NCI-H524 treated with DMSO at 0.1 percent for 48 hours (cell line): ENCODE data around the gene ZNF236.
"Not testable (repeated sequence)": the region's sequence is repeated elsewhere in the genome, so short reads cannot be mapped to it uniquely, and the experiment has no call there.

Source experiments
- DNase-seq: peaks from one replicate; lab custom pipeline; 2025; lab: John Stamatoyannopoulos, UW

ZNF236 gene

DNA sequence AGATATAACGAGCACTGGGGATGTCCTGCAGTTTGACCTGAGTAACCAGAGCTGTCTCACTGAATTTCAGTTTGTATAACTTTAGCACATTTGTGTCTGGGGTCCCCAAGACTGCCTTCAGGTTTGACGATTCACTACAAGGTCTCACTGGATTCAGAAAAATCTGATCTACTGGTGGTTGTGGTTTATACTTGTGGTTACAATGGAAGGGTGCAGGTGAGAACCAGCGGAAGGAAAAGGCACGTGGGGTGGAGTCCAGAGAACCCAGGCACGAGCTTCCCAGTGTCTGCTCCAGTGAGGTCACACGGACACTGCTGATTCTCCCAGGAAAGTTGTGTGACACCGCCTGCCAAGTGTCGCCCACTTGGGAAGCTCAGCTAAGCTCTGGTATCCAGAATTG is 126.0 kb downstream of the ZNF236 start:
- no peak for DNase-seq

DNA sequence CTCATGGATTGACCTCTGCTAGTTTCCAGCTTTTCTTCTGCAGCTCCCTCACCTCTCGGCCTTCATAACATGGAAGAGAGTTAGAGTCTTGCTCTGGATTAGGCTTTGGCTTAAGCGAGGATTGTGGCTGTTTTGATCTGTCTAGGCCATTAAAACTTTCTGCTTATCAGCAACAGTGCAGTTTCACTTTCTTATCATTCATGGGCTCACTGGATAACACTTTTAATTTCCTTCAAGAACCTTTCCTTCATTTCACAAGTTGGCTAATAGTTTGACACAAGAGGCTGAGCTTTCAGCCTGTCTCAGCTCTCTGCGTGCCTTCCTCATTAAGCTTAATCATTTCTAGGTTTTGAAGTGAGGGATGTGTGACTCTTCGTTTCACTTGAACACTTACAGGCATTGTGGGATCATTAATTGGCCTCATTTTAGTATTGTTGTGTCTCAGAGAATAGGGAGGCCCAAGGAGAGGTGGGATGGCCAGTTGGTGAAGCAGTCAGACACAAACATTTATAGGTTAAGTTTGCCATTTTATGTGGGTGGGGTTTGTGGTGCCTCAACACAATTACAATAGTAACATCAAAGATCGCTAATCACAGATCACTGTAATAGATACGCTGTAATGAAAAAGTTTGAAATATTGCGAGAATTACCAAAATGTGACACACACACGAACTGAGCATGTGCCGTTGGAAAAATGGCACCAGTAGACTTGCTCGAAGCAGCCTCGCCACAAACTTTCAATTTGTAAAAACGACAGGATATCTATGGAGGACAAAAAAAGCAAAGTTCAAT is 129.3 kb downstream of the ZNF236 start:
- no peak for DNase-seq

DNA sequence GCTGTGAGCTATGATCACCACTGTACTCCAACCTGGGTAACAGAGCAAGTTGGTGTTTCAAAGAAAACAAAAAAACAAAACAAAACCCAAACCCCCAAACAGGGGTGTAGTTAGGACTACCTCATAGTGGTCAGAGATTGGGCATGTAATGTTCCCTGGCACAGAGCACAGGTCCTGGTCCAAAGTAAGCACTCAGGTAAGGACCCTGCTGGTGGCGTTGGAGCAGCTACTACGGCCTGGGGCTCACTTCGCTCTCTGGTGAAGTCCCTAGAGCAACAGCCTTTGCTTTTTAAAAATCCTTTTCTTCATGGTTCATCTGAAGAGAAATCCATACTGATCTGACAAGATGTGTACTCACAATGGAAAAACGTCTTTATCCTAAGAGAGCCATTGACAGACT is 130.4 kb downstream of the ZNF236 start:
- DNase-seq: no peak

DNA sequence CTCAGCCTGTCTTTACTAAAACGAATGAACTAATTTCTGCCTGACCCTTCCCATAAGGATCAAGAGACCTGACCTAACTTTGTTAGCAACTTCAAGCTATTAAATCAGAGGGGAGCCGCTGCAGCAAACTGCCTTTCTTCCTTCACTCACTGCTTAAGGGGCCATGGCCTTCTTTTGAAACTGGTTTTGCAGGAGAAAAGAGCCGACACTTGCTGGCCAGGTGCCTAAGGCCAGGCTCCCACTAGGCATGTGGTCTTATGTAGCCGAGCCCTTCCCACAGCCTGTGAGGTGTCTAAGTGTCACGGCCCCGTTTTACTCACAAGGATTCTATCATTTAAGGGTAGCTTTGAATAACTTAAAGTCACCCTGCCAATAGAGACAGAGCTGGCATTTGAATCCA is 130.8 kb downstream of the ZNF236 start:
- DNase-seq: no peak

DNA sequence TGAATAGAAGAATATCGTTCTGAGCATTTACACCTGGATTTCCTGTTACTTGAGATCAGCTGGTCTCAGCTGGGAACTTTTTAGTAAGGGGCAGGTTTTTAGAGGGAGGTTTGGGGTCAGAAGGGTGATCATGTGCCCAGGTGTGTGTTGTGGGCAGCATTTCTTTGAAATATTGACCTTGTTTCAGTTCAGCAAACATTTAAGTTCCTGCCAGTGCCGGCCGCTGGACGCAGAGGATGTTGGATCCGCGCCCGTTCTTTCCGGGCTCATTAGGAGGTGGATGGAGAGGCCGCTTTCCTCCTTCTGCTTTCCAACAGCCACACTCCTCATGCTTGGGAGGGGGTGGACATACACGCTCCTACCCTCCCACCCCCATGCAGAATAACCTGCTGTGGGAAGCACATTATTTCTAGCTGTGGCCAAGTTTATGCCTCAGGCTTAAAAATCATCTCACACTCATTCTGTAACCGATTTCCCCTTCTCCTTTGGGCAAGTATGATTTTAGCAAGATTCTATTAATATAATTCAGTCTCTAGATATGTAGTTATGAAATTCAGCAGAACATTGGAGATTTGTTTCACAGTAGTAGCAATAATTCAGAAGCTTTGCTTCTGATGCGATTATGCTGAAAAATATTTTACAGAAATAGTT is 131.4 kb downstream of the ZNF236 start:
- no peak for DNase-seq

DNA sequence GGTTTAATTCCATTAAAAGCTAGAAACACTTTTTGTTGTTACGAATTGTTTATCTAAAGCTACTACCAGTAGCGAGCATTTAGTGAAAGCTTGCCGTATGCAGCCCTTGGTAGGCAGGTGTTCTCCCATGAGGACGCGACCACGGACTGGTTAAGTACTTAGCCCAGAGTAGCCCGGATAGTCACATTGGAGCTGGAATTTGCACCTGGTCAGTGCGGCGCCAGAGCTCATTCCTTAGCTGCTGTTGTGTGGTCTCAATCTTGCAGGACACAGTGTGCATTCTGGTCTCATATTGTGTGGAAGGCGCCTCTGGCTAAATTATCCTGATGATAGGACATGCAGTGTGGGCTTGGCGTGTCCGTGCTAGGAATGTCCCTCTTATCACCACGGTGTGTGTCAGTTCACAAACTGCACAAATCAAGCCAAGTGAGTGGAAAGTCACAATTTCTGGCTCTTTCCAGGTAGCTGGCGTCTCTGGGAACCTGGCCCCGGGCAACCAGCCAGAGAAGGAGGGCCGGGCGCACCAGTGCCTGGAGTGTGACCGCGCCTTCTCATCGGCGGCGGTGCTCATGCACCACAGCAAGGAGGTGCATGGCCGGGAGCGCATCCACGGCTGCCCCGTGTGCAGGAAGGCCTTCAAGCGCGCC is 133.3 kb downstream of the ZNF236 start:
- no peak for DNase-seq

DNA sequence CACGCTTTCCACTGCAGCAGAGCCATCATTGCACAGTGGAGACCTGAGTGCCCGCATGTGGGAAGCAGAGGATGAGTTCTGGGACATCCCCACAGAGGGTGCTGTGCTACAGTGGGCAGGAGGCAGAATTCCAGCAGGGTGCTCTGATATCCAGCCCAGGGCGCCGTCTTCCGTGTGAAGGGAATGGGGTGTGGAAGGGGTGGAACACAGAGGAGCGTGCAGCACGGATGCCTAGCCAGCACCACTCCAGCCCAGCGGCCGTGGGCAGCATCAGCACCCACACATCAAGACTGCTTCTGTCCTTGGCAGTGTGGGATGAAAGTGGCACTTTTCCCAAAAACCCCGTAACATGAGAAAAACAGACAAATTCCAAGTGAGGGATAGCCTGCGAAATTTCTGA is 134.3 kb downstream of the ZNF236 start:
- DNase-seq: no peak

DNA sequence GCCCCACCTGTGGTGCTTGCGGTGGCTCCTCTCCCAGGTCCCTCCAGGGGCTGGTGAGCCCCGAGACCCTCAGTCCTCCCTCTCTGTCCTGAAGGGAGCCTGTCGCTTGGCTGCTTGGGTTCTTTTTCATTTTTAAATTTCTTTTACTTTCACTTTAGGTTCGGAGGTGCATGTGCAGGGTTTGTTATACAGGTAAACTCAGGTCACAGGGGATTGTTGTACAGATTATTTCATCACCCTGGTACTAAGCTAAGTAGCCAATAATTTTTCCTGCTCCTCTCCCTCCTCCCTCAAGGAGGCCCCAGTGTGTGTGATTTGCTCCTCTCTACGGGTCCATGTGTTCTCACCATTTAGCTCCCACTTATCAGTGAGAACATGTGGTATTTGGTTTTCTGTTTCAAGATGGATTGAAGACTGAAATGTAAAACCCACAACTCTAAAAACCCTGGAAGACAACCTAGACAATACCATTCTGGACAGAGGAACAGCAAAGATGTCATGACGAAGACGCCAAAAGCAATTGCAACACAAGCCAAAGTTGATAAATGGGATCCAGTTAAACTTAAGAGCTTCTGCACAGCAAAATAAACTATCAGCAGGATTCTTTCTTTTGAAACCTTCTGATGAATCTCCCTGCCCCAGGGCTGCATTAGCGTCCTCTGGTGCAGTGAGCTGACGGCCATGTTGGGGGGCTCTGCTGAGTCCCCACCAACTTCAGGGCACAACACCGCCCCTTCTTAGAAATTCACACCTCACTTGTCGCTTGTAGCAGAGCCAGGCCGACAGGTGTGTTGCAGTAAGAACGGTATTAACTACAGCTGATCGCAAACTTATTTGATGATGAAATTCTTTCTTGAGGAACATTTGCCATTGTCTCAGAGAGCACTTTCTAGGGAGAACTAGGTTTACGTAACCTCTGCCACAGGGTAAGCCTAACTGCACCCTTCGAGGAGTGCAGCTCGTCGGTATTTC is 135.3 kb downstream of the ZNF236 start:
- no peak for DNase-seq

DNA sequence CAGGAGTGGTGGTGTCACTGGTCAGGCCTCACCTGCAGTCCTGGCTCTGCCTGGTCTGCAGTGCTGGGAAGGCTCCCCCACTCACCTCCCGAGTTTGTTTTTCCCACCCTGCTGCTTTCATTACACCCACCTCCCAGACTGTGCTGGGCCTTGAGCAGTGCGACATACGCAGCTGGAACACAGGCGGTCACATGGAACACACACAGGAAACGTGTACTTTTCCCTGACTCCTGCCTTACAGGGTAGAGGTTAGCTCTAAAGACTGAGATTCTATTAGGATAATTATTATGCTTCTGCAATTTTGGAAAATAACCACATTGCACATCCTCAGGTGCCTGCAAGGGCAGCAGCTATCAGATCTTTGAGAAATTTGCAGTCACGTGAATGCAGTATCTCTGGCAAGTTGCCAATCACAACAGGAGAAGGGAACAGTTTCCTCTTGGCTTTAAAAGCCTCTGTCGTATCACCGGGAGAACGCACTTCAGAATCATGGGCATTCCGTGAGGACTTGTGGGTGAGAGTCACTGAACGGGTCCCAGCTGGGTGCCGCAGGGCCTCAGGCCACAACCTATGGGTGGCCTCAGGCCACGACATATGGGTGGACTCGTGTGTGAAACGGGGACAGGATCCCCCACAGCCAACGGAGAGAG is 136.5 kb downstream of the ZNF236 start:
- no peak for DNase-seq

DNA sequence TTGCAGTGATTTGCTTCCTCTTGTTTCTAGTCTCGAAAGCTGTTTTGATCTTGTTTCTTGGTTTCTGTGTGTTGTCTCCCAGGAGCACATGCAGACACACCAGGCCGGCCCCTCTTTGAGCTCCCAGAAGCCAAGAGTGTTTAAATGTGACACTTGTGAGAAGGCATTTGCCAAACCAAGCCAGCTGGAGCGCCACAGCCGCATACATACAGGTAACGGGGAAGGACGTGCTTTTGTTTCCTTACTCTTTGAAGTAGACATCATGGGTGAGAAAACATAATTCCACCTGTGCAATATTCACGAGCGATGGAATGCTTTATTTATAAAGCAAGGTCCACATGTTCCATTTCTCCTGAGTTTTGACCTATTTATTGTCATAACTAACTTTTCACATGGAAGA is 137.2 kb downstream of the ZNF236 start:
- no peak for DNase-seq

DNA sequence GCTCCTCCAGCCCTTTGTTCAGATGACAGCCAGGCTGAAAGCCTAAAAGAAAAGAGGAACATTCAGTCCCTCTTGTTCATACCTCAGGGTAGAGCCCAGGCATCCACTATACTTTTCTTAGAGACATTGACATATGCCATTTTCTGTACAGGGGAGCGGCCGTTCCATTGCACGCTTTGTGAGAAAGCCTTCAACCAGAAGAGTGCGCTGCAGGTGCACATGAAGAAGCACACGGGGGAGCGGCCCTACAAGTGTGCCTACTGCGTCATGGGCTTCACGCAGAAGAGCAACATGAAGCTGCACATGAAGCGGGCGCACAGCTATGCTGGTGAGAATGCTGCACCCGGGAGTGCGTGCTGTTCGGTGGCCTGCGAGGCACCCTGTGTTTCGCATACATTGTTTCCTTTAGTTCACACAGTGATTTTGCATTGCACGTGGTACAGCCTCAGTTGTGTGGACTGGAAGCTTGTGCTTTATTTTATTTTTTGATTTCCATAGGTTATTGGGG is 138.2 kb downstream of the ZNF236 start:
- no peak for DNase-seq

DNA sequence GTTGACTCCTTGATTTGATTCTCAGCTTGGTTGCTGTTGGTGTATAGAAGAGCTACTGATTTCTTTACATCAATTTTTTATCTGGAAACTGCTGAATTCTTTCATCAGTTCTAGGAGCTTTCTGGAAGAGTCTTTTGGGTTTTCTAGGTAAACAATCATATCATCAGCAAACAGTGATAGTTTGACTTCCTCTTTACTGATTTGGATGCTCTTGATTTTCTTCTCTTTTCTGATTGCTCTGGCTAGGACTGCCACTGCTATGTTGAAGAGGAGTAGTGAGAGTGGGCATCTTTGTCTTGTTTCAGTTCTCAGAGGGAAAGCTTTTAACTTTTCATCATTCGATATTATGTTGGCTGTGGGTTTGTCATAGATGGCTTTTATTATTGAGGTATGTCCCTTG is 140.5 kb downstream of the ZNF236 start:
- DNase-seq: no peak

DNA sequence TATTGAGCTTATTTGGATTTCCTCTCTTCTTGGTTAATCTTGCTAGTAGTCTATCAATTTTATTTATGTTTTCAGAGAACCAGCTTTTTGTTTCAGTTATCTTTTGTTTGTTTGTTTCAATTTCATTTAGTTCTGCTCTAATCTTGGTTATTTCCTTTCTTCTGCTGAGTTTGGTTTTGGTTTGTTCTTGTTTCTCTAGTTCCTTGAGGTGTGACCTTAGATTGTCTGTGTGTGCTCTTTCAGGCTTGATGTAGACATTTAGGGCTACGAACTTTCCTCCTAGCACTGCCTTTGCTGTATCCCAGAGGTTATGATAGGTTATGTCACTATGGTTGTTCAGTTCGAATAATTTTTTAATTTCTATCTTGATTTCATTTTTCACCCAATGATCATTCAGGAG is 141.6 kb downstream of the ZNF236 start:
- no peak for DNase-seq

DNA sequence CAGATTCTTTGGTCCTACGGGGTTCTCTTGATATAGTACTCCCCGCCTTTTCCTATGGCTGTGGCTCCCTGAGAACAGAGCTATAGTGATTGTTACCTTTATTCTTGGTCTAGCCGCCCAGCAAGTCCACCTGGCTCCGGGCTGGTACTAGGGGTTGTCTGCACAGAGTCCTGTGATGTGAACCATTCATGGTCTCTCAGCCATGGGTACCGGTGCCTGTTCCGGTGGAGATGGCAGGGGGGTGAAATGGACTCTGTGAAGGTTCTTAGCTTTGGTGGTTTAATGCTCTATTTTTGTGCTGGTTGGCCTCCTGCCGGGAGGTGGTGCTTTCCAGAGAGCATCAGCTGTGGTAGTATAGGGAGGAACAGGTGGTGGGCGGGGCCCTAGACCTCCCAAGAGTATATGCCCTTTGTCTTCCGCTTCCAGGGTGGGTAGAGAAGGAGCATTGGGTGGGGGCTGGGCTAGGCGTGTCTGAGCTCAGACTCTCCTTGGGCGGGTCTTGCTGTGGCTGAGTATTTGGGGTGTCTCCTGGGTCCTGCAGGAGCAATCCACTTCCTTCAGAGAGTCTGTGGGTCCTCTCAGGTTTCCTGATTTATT is 143.3 kb downstream of the ZNF236 start:
- not testable (repeated sequence) for DNase-seq

DNA sequence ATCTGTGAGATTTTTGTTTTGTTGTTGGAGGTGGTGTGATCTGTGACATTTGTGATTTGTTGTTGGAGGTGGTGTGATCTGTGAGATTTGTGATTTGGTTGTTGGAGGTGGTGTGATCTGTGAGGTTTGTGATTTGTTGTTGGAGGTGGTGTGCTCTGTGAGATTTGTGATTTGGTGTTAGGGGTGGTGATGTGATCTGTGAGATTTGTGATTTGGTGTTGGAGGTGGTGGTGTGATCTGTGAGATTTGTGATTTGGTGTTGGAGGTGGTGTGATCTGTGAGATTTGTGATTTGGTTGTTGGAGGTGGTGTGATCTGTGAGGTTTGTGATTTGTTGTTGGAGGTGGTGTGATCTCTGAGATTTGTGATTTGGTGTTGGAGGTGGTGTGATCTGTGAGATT is 144.9 kb downstream of the ZNF236 start:
- not testable (repeated sequence) for DNase-seq

DNA sequence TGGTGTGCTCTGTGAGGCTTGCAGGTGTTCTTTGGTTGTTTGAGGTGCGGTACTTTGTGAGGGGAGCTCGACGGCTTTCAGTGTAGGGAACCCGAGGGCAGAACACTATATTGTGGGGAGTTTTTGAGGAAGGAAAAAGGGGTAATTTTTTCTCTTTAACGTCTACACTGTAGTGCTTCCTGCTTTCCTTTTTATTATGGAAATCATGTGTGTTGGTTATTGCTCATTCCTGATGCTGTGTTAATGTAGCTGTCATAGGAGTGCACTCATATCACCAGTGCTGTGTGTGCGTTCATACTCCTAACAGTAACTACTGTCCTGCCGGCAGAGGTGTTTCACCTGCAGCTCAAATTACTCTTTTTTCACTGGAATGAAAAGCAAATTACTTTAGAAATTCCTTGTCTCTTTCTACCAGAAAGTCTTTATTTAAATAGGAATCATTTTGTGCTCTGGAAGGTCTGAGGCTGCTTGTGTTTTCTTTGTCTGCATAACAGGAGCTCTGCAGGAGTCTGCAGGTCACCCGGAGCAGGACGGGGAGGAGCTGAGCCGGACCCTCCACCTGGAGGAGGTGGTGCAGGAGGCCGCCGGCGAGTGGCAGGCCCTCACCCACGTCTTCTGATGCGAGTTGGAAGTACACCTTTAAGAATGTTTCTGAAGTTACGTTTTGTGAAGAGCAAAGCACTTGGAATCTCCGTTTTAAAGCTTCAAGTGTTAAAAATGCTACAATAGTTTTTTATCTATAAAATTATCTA is 145.5 kb downstream of the ZNF236 start:
- DNase-seq: no peak

DNA sequence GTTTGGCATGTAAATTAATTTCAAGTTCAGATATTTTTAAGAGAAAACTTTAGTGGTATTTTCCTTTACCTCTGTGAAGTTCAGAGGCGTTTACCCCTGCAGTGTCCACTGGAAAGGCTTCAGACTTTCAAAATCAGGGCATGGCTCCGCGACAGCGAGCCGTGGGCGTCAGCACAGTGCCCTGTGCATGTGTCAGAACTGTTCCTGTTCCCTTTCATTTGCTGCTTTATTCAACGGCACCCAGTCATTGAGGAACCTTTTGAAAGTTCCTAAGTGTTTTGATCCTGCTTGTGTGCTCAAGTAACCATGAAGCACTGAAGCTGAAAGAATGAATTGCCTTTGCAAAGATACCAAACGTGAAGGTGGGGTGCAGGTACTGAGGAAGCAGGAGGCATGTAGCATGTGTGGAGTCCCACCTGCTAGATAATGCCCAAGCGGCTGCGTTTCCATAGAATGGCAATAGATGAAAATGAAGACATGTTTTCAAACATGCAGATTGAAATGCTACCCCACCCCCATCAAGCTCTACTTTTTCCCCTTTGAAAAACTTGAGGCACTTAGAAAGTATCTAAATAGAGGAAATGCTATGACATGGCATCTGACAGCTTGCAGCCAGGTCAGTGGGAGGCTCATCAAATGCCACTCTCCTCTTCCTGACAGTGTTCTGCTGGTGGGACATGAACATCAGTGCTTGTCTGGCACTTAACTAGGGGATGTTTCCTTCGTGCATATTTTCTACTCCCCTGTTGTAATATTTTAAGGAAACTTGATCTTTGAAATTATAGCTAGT is 148.6 kb downstream of the ZNF236 start:
- DNase-seq: no peak

DNA sequence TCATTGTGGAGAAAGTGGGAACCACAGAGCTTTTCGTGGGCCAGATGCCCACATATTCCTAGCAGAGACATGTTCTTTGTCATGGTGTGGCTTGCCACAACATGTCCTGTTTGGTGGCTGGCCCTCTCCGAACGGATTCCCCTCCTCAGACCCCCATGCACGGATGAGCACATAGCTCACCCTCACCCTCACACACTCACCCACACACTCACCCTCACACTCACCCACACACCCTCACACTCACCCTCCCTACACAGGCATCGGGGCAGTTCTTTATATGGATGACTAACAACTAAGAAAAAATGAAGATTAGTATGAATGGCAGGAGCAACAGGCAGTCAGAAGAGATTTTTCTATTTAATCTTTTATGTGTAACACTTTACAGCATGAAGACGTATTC is 149.9 kb downstream of the ZNF236 start:
- no peak for DNase-seq

DNA sequence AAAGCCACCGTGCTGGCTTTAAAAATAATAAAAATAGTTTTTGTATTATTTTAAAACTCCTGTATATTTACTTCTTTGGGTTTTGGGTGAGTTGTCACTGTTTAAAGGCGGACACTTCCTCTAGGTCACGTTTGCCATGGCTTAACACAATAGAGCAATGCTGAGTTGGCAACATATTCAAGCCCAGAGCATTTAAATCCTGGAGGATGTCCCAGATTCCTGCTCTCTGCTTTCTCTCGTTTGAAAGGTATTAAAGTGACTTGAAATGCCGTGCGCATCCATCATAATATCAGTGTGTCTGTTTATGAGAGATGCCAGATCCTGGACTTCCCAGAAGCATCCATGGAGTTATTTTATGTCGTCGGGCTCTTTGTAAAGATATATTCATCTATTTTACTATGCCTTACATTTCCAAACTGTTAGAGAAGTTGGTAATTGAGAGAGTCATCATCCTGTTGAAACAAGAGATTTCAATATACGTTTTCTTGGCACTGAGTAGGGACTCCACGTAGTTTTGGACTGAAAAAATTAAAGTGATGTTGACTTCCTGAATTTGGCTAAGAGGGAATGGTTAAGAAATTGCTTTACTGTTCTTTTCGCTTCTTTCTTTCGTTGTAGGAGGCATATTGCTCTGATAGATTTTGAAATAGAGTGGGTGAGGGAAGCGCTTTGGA is 150.6 kb downstream of the ZNF236 start:
- DNase-seq: no peak
